ENCODE measurements around the gene CRB2.

DNA sequence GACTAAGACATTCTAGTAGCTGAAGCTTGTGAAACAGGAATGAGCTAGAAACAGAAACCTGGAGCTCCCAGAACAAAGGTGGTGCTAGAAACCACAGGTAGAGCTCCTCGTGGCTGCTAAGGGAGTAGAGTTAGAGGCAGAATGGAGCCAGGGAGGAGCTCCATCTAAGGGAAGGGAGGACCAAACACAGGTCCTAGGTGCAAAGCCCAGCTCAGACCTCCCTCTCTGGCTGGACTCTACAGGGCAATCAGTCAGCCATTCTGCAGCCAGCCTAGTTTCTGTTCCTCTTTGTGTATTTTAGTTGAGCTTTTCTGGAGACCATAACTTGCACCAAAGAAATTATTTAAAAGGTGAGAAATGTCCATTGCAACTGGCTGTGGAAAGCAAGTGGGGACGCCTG, 70.4 kb downstream of the CRB2 start:
- TF ChIP-seq, protein P1, sequence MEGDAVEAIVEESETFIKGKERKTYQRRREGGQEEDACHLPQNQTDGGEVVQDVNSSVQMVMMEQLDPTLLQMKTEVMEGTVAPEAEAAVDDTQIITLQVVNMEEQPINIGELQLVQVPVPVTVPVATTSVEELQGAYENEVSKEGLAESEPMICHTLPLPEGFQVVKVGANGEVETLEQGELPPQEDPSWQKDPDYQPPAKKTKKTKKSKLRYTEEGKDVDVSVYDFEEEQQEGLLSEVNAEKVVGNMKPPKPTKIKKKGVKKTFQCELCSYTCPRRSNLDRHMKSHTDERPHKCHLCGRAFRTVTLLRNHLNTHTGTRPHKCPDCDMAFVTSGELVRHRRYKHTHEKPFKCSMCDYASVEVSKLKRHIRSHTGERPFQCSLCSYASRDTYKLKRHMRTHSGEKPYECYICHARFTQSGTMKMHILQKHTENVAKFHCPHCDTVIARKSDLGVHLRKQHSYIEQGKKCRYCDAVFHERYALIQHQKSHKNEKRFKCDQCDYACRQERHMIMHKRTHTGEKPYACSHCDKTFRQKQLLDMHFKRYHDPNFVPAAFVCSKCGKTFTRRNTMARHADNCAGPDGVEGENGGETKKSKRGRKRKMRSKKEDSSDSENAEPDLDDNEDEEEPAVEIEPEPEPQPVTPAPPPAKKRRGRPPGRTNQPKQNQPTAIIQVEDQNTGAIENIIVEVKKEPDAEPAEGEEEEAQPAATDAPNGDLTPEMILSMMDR (IDR thresholded peaks at IDR 0.05): no peak
- no peak for TF ChIP-seq POLR2AphosphoS5 (IDR thresholded peaks at IDR 0.05)
- no peak for TF ChIP-seq POLR2A (IDR thresholded peaks at IDR 0.05)

Measured in upper lobe of left lung (tissue), 4 donors.